Measurements from ENCODE around the gene CACTIN.

Gene CACTIN

DNA sequence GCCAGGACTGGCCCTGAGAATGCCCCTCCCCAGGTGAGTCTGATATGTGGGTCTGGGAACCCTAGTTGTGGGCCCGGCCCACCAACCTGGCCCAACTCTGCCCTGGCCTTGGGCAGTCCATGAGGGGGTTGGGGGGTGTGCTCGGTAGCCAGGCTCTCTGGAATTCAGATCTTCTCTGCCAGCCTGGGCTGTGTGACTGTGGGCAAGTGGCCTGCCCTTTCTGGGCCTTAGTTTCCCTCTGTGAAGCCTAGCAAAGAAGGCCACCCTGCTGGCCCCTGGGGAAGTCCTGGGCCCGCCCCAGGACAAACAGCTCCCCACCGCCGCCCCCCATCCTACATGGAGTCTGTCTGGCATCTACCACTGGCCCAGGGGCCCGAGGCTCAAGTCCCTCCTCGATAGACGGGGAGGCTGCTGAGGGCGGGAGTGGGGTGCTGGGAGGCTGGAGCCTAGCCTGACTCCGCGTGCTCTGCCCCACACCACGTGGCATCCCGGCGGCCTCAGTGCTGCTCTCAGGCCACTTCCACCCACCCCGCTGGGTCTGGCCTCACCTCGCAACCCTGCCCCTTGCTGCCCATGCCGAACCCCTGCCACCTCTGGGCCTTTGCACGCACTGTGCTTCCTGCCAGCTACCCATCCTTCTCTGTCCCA, 11.6 kb downstream of the CACTIN start:
- H3K27ac Mint-ChIP-seq = no peak overlapping the region
- peaks cover 4% of the 10 kb centered on the region for H3K4me1 Mint-ChIP-seq (ENCODE audit: low read depth)
- no peak overlapping the region for H3K4me3 Mint-ChIP-seq
- no peaks in the 10 kb centered on the region for H3K9me3 Mint-ChIP-seq
- H3K36me3 Mint-ChIP-seq (ENCODE audit: low read depth) = peaks cover 10% of the 10 kb centered on the region
- H3K27me3 Mint-ChIP-seq = no peaks in the 10 kb centered on the region

DNA sequence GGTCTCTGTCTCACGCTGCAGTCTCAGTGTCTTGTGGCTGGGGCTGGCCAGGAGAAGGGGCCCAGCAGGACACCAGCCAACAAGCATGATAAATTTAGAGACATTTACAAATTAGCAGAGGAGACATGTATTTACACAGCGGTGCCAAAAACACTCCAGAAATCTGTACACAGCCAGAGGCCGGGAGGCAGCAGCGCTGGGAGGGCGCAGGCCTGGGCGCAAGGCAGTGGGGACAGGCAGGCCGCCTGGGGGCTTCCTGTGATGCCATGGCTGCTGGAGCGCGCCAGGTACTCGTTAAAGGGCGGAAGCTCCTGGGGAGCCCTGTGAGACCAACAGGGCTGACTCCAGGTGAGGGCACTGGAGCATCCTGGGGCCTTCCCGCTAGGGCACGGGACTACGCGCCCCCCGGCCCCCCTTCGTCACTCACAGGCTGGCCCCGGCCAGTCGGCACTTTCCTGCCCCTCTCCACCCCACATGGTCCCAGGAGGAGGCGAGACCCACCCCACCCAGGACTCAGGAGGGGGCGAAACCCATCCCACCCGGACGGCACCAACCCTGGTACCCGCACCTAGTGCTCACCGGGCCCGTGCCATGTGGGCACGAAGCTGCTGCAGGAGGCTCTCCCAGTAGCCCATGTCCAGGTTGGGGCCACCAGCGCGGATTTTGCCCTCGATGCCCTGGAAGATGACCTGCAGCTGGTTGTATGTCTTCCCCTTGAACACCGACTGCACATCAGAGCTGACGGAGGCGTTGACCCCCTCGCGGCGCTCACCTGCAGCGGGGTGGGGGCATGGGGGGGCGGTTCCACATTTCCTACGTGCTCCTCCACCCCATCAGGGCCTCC, 12.6 kb downstream of the CACTIN start:
- H3K4me3 Mint-ChIP-seq = no peak overlapping the region
- H3K9me3 Mint-ChIP-seq = no peaks in the 10 kb centered on the region
- H3K4me1 Mint-ChIP-seq (ENCODE audit: low read depth) = peaks cover 4% of the 10 kb centered on the region
- no peaks in the 10 kb centered on the region for H3K27me3 Mint-ChIP-seq
- H3K36me3 Mint-ChIP-seq (ENCODE audit: low read depth) = peaks cover 10% of the 10 kb centered on the region
- H3K27ac Mint-ChIP-seq = no peak overlapping the region

DNA sequence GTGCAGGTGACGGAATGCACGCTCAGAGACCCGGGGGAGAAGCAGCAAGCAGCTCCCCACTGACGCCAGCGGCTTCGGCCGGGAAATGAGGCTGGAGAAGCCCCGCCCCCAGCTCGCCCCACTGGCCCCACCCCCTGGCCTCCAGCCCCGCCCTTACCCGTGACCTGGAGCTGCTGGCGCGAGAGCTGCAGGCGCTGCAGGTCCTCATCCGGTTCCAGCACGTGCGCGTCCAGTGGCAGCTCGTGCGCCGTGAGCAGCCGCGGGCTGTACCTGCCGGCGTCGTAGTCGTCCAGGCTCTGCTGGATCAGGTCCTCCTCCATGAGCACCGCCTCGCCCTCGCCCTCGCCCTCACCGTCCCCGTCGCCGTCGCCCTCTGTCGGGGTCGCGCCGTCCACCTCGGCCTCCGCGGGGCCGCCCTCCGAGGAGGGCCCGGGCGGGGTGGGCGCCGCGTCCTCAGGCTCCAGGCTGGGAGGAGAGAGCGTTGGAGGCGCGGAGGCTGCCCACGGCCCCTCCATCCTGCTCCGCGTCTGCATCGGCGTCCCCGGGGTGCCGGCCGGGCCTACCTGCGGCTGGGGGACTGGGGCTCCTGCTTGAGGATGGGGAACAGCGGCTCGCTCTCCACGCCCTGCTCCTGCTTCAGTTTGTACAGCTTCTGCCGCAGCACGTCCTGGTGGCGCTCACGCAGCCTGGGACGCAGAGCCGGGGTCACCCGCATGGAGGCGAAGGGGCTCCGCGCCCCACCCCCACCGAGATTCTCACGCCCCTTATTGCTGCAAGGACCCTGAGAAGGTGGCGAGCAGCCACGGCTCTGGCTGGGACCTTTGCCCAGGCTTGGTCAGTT, 13.5 kb downstream of the CACTIN start:
- H3K27me3 Mint-ChIP-seq = no peaks in the 10 kb centered on the region
- no peaks in the 10 kb centered on the region for H3K9me3 Mint-ChIP-seq
- peaks cover 10% of the 10 kb centered on the region for H3K36me3 Mint-ChIP-seq (ENCODE audit: low read depth)
- peaks cover 7% of the 10 kb centered on the region for H3K4me1 Mint-ChIP-seq (ENCODE audit: low read depth)
- no peak overlapping the region for H3K27ac Mint-ChIP-seq
- no peak overlapping the region for H3K4me3 Mint-ChIP-seq

DNA sequence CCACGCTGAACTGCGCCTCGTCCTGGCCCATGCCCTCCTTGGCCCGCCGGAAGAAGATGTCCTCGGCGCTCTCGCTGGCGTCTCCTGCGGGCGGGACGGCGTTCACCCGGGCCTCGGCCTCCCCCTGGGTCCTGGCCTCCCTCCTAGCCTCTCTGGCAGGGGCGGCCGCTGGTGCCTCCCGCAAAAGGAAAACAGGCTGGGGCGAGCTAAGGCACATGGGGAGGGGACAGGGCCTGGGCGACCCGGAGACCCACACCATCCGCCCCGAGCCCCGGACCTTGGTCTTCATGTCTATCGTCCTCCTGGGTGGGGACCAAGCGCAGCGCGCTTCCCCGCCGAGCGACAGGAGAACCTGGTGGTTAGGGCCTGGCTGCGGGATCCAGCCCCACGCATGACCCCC, 14.3 kb downstream of the CACTIN start:
- Mint-ChIP-seq H3K36me3 (ENCODE audit: low read depth) (peaks cover 10% of the 10 kb centered on the region), H3K9me3 (no peaks in the 10 kb centered on the region), H3K4me3 (no peak overlapping the region), H3K27ac (no peak overlapping the region), H3K27me3 (no peaks in the 10 kb centered on the region), H3K4me1 (ENCODE audit: low read depth) (peaks cover 11% of the 10 kb centered on the region)

DNA sequence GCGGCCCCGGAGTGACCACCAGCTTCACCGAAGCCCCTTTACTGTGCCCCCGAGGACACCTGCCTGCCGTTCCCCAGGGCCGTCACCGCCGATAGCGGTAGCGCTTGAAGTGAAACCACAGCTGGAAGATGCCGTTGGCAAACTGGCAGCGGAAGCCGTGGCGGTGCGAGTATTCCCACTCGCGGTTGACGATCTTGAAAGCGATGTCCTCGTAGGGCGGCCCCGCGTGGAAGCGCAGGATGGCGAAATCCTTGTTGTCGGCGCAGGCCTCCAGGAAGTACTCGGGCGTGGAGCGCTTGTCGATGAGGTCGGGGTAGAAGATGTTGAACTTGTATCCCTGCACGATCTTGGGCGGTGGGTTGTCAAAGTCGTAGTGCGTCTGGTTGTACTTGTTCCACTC, 14.7 kb downstream of the CACTIN start:
- H3K9me3 Mint-ChIP-seq = no peaks in the 10 kb centered on the region
- peaks cover 10% of the 10 kb centered on the region for H3K36me3 Mint-ChIP-seq (ENCODE audit: low read depth)
- peaks cover 8% of the 10 kb centered on the region for H3K4me1 Mint-ChIP-seq (ENCODE audit: low read depth)
- H3K27me3 Mint-ChIP-seq = no peaks in the 10 kb centered on the region
- no peak overlapping the region for H3K27ac Mint-ChIP-seq
- no peak overlapping the region for H3K4me3 Mint-ChIP-seq

DNA sequence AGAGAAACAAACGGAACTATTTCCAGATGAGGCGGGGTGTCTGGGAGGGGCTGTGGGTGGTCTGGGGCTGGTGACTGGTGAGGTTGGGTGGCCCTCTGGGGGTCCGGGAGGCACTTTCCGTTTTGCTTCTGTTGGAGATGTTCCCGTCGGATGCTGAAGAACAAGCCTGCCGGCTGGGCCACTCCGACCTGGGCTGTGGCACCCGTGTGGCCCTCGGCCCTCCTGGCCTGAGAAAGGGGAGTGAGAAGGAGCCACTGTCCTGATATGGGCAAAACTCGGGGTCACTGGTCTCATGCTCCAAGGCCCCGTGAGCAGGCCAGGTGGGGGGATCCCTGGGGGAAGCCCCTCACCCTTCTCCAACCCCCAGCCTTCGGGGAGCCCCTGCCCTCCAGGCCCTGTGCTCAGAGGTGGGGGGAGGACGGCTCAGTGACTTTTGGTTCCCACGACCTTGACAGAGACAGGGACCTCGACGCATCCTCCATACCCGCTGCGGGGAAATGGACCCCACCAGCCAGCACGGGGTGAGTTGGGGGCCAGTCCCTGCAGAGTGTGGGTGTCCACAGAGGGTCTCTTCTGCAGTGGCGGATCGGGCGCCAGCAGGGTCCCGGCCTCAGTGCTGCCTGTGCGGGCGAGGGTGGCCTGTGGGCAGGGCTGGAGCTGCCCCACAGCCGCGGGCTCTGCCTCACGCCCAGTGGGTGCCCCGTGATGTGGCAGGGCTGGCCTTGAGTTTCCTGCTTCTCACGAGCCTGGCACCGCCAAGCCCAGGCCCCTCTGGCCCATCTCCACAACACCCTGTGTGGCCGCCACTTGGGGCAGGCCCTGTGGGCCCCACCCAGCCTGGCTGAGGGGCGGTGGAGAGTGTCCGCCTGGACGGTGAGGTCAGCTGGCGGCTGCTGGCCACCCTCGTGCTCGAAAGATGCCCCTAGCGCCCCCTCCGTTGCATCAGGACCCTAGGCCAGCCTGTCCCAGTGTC, 15.6 kb downstream of the CACTIN start:
- Mint-ChIP-seq H3K4me1 (ENCODE audit: low read depth) (peaks cover 8% of the 10 kb centered on the region), H3K27ac (no peak overlapping the region), H3K4me3 (no peak overlapping the region), H3K36me3 (ENCODE audit: low read depth) (peaks cover 10% of the 10 kb centered on the region), H3K9me3 (no peaks in the 10 kb centered on the region), H3K27me3 (no peaks in the 10 kb centered on the region)

DNA sequence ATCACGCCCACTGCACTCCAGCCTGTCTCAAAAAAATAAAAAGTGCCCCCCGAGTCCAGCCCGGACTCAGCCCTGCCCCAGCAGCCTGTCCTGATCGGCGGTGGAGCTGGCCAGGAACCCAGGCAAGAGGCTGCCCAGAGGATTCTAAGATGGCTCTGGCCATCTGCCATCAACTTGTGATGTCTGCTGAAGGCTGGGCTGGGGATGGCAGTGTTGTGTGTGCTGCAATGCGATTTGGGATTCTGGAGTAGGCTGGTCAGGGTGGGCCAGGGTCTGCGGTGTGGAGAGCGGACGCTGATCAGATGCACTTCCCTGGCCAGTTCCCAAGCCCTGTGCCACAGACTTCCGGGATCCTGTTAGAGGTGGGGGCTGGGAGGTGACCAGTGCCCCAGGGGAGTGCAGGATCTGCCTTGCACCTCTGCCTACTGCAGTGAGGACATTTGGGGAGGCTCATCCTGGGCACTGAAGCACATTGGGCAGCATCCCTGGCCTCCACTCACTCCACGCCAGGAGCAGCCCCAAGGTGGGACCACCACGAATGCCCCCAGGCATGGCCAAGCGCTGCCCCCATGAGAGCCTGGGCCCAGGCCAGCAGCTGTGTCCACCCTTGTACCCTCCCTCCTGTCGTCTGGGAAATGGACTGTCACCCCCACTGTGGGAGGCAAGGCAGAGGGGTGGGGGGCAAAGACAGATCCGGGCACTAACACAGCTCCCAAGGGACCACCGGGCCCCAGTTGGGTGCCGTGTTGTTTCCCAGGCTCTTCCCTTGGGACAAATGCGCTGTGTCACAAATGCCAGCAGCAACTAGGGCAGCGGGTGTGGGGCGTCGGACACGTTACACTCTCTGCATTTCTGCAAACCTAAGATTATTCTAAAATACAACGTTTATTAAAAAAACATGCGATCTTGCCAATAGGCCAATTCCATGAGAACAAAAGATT, 16.5 kb downstream of the CACTIN start:
- Mint-ChIP-seq H3K27ac (no peak overlapping the region), H3K27me3 (no peaks in the 10 kb centered on the region), H3K36me3 (ENCODE audit: low read depth) (peaks cover 10% of the 10 kb centered on the region), H3K9me3 (no peaks in the 10 kb centered on the region), H3K4me1 (ENCODE audit: low read depth) (peaks cover 8% of the 10 kb centered on the region), H3K4me3 (no peak overlapping the region)

DNA sequence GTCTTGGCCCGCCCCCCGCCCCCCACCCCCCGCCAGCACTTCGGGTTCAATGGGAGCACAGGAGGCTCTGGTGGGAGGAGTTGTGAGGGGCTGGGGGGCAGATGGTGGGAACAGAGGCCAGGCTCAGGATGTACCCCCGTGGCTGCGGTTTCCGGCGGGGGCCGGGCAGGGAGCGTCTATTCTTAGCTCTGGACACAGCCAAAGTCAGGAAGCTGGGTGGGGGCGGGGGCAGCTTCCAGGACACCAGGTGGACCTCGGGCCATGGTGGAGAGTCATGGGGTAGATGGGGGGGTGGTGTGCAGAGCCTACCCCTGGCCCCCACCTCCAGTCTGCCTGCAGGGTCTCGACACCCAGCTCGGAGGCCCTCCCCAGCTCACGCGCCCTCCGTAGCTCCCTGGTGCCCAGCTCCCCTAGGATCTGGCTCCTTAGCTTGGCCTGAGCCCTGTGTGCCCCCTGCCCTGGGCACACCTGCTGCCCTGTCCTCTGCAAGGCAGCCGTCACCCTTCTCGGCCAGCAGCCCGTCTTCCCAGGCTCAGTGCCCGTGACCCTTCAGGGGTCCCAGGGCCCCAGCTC, 17.8 kb downstream of the CACTIN start:
- Mint-ChIP-seq H3K27ac (no peak overlapping the region), H3K27me3 (no peaks in the 10 kb centered on the region), H3K36me3 (ENCODE audit: low read depth) (peaks cover 10% of the 10 kb centered on the region)

DNA sequence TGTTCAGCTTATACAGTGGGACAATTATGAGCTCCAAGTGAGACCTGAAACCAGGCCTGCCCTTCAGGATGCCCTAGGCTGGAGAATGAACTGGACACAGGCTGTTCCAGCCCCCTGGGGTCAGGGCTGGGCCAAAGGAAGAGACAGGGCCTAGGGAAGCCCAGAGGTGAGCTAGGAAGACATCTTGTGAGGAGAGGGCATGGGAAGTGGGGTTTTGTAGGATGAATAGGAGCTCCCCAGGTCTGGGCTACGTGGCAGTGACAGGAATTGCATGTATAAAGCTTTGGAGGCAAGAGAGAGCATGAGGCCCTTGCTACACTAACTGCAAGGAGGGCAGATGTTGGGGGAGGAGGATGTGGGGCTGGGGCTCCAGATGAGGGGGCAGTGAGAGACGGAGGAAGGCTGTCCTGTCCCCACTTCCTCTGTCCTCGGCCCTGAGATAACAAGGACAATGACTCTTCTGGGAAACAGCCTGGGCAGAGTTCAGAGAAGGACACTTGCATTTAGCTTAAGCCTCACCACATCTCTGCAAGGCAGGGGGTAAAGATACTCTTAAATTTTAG, 18.4 kb downstream of the CACTIN start:
- no peak overlapping the region for H3K27ac Mint-ChIP-seq
- no peak overlapping the region for H3K4me3 Mint-ChIP-seq
- H3K9me3 Mint-ChIP-seq = no peaks in the 10 kb centered on the region
- H3K27me3 Mint-ChIP-seq = no peaks in the 10 kb centered on the region
- H3K36me3 Mint-ChIP-seq (ENCODE audit: low read depth) = peaks cover 10% of the 10 kb centered on the region
- H3K4me1 Mint-ChIP-seq (ENCODE audit: low read depth) = peaks cover 8% of the 10 kb centered on the region

More for the DNA sequence above, 17.8 kb downstream of the CACTIN start:
- Mint-ChIP-seq H3K9me3 (no peaks in the 10 kb centered on the region), H3K4me1 (ENCODE audit: low read depth) (peaks cover 8% of the 10 kb centered on the region), H3K4me3 (no peak overlapping the region)

DNA sequence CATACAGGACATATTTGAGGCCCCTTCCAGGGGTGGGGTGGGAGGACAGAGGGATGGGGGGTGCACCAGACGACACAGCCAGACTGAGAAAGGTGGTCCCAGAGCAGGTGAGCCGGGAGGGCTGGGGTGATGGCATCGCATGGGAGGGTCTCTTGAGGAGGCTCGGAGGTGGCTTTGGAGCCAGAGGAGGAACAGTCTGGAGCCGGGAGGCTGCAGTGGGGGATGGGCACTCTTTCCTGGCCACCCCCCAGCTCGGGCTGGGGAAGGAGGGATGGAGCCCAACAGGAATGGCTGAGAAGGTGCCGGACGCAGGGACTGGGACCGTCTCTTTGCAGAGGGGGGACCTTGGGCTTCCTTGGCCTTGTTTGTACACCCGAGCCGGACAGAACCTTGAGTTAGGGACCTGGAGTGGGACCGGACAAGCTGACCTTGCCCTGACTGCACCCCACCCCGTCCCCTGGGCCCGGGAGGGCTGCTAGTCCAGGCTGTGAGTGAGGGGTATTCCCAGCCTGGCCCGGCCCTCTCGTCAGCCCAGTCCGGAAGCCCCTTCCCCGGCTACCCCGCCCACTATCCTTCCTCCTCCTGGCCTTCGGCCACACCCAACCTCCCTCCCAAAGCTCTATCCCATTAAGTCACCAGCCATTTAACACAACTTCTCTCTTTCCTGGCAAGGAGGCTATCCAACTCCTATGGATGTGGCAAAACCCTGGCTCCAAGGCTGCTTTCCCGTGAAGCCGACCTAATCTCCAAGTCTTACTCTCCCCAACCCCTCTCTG, 19.1 kb downstream of the CACTIN start:
- Mint-ChIP-seq H3K9me3 (no peaks in the 10 kb centered on the region), H3K27ac (no peak overlapping the region), H3K4me3 (no peak overlapping the region), H3K4me1 (ENCODE audit: low read depth) (peaks cover 8% of the 10 kb centered on the region), H3K36me3 (ENCODE audit: low read depth) (peaks cover 10% of the 10 kb centered on the region), H3K27me3 (no peaks in the 10 kb centered on the region)

DNA sequence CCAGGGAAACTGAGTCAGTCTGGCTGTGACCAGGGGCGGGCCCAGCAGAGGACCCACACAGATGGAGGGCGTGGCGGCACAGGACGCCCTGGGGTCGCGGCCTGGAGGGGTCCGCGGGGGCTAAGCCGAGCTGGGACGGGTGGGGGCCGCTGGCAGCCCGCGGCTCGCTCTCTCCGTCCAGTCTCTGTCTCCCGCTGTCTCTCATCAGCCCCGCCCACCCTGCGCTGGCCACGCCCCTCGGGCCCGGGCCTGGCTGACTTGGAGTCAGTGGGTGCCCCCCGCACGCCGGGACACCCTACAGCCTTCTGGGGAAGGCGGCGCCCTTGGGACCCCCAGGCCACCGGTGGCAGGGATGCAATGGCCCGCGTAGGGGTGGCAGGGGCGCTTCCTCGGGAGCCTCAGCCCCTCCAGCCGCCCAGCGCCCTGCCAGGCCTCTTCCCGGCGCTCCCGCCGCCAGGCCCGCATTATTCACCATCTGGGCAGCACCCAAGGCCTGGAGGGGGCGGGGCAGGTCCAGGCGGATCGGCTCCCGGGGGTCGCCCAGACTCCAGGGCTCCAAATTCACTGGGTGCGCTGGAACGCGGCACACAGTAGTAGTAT, 19.8 kb downstream of the CACTIN start, which contains the start of gene TBXA2R:
TBXA2R (minus strand) TSS at position 186 of the 600 bp plus-strand sequence. CDS start 6,241 bp downstream, outside the sequence.
- H3K27ac Mint-ChIP-seq = no peak within 1 kb of the TSS

DNA sequence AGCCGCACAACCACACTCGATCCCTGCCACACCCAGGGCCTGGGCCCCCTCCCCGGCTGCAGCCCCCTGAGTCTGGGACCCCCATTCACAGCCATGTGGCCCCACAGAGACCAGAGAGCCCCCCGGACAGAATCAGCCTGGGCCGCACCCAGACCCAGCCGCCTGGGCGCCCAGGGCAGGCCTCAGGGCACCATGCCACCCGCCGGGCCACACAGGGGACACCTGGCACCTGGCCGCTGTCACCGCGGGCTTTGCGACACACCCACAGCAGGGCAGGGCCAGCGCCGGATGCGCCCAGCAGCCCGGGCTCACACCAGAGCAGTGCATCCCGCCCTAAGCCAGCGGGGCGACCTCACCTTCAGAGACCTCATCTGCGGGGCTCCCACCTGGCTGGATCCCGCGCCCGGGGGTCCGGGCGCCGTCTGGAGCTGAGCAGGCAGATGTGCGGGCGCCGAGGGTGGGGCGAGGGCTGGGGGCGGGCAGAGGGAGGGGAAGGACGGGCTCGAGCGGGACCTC, 20.4 kb downstream of the CACTIN start:
- H3K27ac Mint-ChIP-seq = no peak overlapping the region
- peak overlapping the region; percentile 39 for H3K4me3 Mint-ChIP-seq
- H3K27me3 Mint-ChIP-seq = no peaks in the 10 kb centered on the region
- H3K9me3 Mint-ChIP-seq = no peaks in the 10 kb centered on the region
- peaks cover 8% of the 10 kb centered on the region for H3K4me1 Mint-ChIP-seq (ENCODE audit: low read depth)
- H3K36me3 Mint-ChIP-seq (ENCODE audit: low read depth) = peaks cover 5% of the 10 kb centered on the region

More for the DNA sequence above, 19.8 kb downstream of the CACTIN start, which contains the start of gene TBXA2R:
- peak within 1 kb of the TSS; percentile 39 for H3K4me3 Mint-ChIP-seq
- H3K4me1 Mint-ChIP-seq (ENCODE audit: low read depth) = peaks cover 8% of the 10 kb centered on the region
- H3K27me3 Mint-ChIP-seq = no peaks in the 10 kb centered on the region
- no peaks in the 10 kb centered on the region for H3K9me3 Mint-ChIP-seq
- H3K36me3 Mint-ChIP-seq (ENCODE audit: low read depth) = peaks cover 6% of the 10 kb centered on the region
